ENCODE results near the gene KBTBD12. TPM values are rescaled to one million over a fixed set of nuclear protein-coding genes. Genes with fewer than 3 reads are reported as not detected.

The KBTBD12 gene
- total and polyA plus RNA-seq, 2 donors (not counting 3 experiments of a cell fraction or from before 2014, with no cell fraction given), result not detected

GRCh38 chr3:128001576-128001975 is 86.5 kb downstream of the KBTBD12 start:
- no peaks in the 10 kb centered on the region for H3K9me1 ChIP-seq (replicated peaks; ENCODE audit: control insufficient read depth, extremely low read depth, insufficient read depth, low read length)
- CTCF ChIA-PET, result interaction anchor here (1.0 kb wide), 2 partner anchors 10 to 426 kb away, joined by 3 read pairs; no protein-coding TSS in a partner anchor
- no peaks in the 10 kb centered on the region for H3K4me1 ChIP-seq (ENCODE audit: control insufficient read depth, extremely low read depth, insufficient read depth, low read length)
- no peak for TF ChIP-seq GATA2 (IDR thresholded peaks at IDR 0.05; ENCODE audit: insufficient read depth, insufficient read length, low read depth, low read length)
- no peak for TF ChIP-seq MYC (IDR thresholded peaks at IDR 0.05; ENCODE audit: low read depth, low read length)
- TF ChIP-seq, protein P1, sequence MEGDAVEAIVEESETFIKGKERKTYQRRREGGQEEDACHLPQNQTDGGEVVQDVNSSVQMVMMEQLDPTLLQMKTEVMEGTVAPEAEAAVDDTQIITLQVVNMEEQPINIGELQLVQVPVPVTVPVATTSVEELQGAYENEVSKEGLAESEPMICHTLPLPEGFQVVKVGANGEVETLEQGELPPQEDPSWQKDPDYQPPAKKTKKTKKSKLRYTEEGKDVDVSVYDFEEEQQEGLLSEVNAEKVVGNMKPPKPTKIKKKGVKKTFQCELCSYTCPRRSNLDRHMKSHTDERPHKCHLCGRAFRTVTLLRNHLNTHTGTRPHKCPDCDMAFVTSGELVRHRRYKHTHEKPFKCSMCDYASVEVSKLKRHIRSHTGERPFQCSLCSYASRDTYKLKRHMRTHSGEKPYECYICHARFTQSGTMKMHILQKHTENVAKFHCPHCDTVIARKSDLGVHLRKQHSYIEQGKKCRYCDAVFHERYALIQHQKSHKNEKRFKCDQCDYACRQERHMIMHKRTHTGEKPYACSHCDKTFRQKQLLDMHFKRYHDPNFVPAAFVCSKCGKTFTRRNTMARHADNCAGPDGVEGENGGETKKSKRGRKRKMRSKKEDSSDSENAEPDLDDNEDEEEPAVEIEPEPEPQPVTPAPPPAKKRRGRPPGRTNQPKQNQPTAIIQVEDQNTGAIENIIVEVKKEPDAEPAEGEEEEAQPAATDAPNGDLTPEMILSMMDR (IDR thresholded peaks at IDR 0.05; ENCODE audit: extremely low read depth in 1 of 2, insufficient read depth in 1 of 2, low read depth in 1 of 2, low read length in 2 of 2), result no peak
- TF ChIP-seq FOS (IDR thresholded peaks at IDR 0.05; ENCODE audit: borderline replicate concordance, insufficient read depth, low read length), result no peak
- TF ChIP-seq POLR2AphosphoS5 (IDR thresholded peaks at IDR 0.05; ENCODE audit: insufficient read depth, low read depth, low read length), result no peak
- TF ChIP-seq POLR2A (IDR thresholded peaks at IDR 0.05; ENCODE audit: low read depth, low read length), result no peak
- TF ChIP-seq, protein P2, sequence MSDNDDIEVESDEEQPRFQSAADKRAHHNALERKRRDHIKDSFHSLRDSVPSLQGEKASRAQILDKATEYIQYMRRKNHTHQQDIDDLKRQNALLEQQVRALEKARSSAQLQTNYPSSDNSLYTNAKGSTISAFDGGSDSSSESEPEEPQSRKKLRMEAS (IDR thresholded peaks at IDR 0.05; ENCODE audit: insufficient read depth, insufficient read length), result no peak
- TF ChIP-seq JUN (IDR thresholded peaks at IDR 0.05; ENCODE audit: borderline replicate concordance, insufficient read depth, insufficient read length, low read depth), result no peak
- TF ChIP-seq EZH2 (IDR thresholded peaks at IDR 0.05; ENCODE audit: borderline replicate concordance, low read depth, low read length, severe bottlenecking), result no peak
- no peaks in the 10 kb centered on the region for H3K79me2 ChIP-seq (ENCODE audit: control insufficient read depth, insufficient read depth, low read length)
- no peaks in the 10 kb centered on the region for H3K36me3 ChIP-seq (ENCODE audit: control insufficient read depth in 2 of 2, extremely low read depth in 1 of 2, insufficient read depth in 2 of 2, low read length in 2 of 2)
- intact Hi-C loops (cut with micrococcal nuclease), result no loop called here
- H3K4me3 ChIP-seq (replicated peaks in 1 of 3; ENCODE audit: insufficient read depth in 1 of 3, low read depth in 1 of 3, low read length in 3 of 3), result no peak overlapping the region
- H3K27ac ChIP-seq (ENCODE audit: insufficient read depth, low read depth, low read length), result no peak overlapping the region
- H3K4me2 ChIP-seq (ENCODE audit: insufficient read depth, low read length), result no peak overlapping the region
- FAIRE-seq (no peak), DNase-seq (ENCODE audit: low read depth, low spot score) (no peak)
- no peak overlapping the region for H3K9ac ChIP-seq (replicated peaks; ENCODE audit: extremely low read depth, insufficient read depth, low read length)
- H4K20me1 ChIP-seq (replicated peaks; ENCODE audit: control insufficient read depth, extremely low read depth, insufficient read depth, low read length), result no peaks in the 10 kb centered on the region
- BruUV-seq (replicated peaks), result no TSS peak
- no peaks in the 10 kb centered on the region for H3K9me3 ChIP-seq (replicated peaks; ENCODE audit: control insufficient read depth, insufficient read depth, low read length)
- dilution Hi-C loops (cut with MboI; ENCODE audit: extremely low pct_ligation_motif_present, low sequenced_read_pairs), result no loop called here
- H2AFZ ChIP-seq (ENCODE audit: low read depth, low read length), result no peak overlapping the region
- POLR2A ChIA-PET, result interaction anchor here (1.0 kb wide), 1 partner anchor 16 kb away, joined by 4 read pairs; no protein-coding TSS in a partner anchor
- peaks cover 4 to 9% of the 10 kb centered on the region in 2 experiments for H3K27me3 ChIP-seq (ENCODE audit: control insufficient read depth in 2 of 2, insufficient read depth in 2 of 2, low read length in 2 of 2)
